Esophagus muscularis mucosa (tissue), 4 donors: ENCODE results near the gene FGR. TPM values are rescaled to one million over a fixed set of nuclear protein-coding genes. Genes with fewer than 3 reads are reported as not detected.

ENCODE experiments used
- DNase-seq: peaks from one replicate; pipeline ENCODE4 v3.0.0-alpha.2; 2017; ENCODE audit errors: extremely low spot score
- H3K27ac ChIP-seq, 4 donors: fragments of 200-600 bp; sonication (generic); replicated peaks in 1 of 4; 1 replicate in 3 of 4; 2 replicates in 1 of 4; pipeline ENCODE4 v1.5.1; 2016 to 2019; ENCODE audit warnings: mild to moderate bottlenecking in 1 of 4
- H3K27me3 ChIP-seq, 4 donors: fragments of 200-600 bp; sonication (generic); one replicate each; pipeline versions ENCODE4 v1.5.1 to v1.6.0; 2016 to 2019
- H3K36me3 ChIP-seq, 4 donors: fragments of 200-600 bp; sonication (generic); one replicate each; pipeline ENCODE4 v1.5.1; 2016 to 2019
- H3K4me1 ChIP-seq, 4 donors: fragments of 200-600 bp; sonication (generic); one replicate each; pipeline ENCODE4 v1.5.1; 2016 to 2019
- H3K4me3 ChIP-seq, 4 donors: fragments of 200-600 bp; sonication (generic); 1 replicate in 2 of 4; 2 replicates in 2 of 4; pipeline ENCODE4 v1.5.1; 2016 to 2019; ENCODE audit warnings: mild to moderate bottlenecking in 4 of 4, moderate library complexity in 1 of 4
- H3K9me3 ChIP-seq, 4 donors: fragments of 200-600 bp; sonication (generic); 1 replicate in 3 of 4; 2 replicates in 1 of 4; pipeline ENCODE4 v1.5.1; 2016 to 2019
- EP300 ChIP-seq: sonication (generic); formaldehyde crosslinking; IDR thresholded peaks from one replicate; pipeline ENCODE4 v1.6.1; 2017; ENCODE audit warnings: antibody characterized with exemption
- POLR2A ChIP-seq: fragments of 450-650 bp; IDR thresholded peaks from one replicate; pipeline ENCODE4 v1.6.1; 2017; ENCODE audit warnings: antibody characterized with exemption, moderate library complexity, mild to moderate bottlenecking, low read depth
- POLR2AphosphoS5 ChIP-seq, 2 donors: sonication (generic); formaldehyde crosslinking; IDR thresholded peaks; one replicate each; pipeline ENCODE4 v1.6.1; 2017; ENCODE audit warnings: antibody characterized with exemption in 2 of 2
- WGBS: methylation state at CpG from one replicate; pipeline ENCODE4 v1.1.5; 2018; 5-methylcytosine and 5-hydroxymethylcytosine counted together
- intact Hi-C: fragments of 100-400 bp; cut with DNase I; formaldehyde crosslinking; loops from one replicate; pipeline ENCODE4 v1.15.1; 2023
- total RNA-seq, 4 donors: library from RNA; depleted of rRNA; stranded (reverse); fragments of >200 nt; gene quantifications; one replicate each; pipeline versions ENCODE4 v1.1.0 to v1.2.1, GENCODE V29; 2016
- TF ChIP-seq, protein P1 (sequence below), 3 experiments: fragments of 200-600 bp in 2 of 3; fragments of 450-650 bp in 1 of 3; sonication (generic) in 2 of 3; IDR thresholded peaks; one replicate each; pipeline ENCODE4 v1.5.1; 2017 to 2019; ENCODE audit warnings: antibody characterized with exemption in 3 of 3, mild to moderate bottlenecking in 2 of 3, moderate library complexity in 1 of 3

Gene FGR
- total RNA-seq, 4 donors from 2014 or later = 12.0 to 32.1 (median 12.6) TPM

DNA sequence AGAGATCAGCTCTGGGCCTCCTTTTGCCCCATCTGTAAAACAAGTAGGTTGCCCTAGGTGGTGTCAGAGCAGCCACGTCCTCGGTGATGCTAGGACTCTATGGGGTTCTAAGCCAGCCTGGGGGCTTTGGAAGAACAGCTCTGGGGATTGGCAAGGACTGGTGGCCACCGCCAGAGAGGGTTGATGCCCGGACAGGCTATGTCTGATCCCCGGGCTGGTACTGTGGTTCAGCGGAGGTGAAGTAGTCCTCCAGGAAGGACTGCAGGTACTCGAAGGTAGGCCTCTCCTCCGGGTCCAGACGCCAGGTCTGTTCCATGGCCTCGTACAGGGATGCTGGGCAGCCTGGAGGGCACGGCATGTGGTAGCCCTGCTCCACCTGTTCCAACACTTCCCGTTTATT lies 22.3 kb downstream of the FGR start:
- WGBS = 86% methylated on average over 2 of the region's 12 CpGs
- TF ChIP-seq, protein P1, sequence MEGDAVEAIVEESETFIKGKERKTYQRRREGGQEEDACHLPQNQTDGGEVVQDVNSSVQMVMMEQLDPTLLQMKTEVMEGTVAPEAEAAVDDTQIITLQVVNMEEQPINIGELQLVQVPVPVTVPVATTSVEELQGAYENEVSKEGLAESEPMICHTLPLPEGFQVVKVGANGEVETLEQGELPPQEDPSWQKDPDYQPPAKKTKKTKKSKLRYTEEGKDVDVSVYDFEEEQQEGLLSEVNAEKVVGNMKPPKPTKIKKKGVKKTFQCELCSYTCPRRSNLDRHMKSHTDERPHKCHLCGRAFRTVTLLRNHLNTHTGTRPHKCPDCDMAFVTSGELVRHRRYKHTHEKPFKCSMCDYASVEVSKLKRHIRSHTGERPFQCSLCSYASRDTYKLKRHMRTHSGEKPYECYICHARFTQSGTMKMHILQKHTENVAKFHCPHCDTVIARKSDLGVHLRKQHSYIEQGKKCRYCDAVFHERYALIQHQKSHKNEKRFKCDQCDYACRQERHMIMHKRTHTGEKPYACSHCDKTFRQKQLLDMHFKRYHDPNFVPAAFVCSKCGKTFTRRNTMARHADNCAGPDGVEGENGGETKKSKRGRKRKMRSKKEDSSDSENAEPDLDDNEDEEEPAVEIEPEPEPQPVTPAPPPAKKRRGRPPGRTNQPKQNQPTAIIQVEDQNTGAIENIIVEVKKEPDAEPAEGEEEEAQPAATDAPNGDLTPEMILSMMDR (IDR thresholded peaks at IDR 0.05) = no peak
- no peak for TF ChIP-seq EP300
- TF ChIP-seq POLR2AphosphoS5 (IDR thresholded peaks at IDR 0.05) = no peak
- TF ChIP-seq POLR2A = no peak
- Histone ChIP-seq H3K9me3 (no peaks in the 10 kb centered on the region), H3K4me1 (peaks cover 12 to 20% (median 18%) of the 10 kb centered on the region in 4 donors), H3K27ac (no peak overlapping the region), H3K36me3 (no peaks in the 10 kb centered on the region), H3K27me3 (peaks cover 0 to 20% (median 0%) of the 10 kb centered on the region in 4 donors), H3K4me3 (no peak overlapping the region)
- DNase-seq = no peak
- intact Hi-C loops = loop anchor here (10.0 kb wide), 1 partner anchor 288 kb away; the partner anchor contains the start of gene TMEM222

DNA sequence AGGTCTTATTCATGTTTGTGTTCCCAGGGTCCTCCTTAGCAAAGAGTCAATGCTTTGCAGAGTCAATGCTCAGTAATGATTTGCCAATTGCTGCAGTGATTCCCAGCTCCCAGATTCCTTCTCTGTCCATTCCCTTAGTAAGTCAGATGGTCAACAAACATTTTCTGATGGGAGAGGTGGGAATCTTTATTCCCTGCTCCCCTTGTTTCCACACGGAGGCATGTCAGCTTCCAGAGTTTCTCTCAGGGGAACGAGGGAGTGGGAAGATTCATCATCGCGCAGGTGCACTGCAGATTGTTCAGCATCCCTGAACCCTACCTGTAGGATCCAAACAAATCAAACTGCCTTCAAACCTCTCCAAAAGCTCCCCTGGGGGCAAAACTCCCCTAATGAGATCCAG lies 23.5 kb downstream of the FGR start:
- Histone ChIP-seq H3K27me3 (peaks cover 0 to 20% (median 0%) of the 10 kb centered on the region in 4 donors), H3K36me3 (no peaks in the 10 kb centered on the region), H3K9me3 (no peaks in the 10 kb centered on the region), H3K4me3 (no peak overlapping the region), H3K27ac (no peak overlapping the region), H3K4me1 (peaks cover 12 to 29% (median 23%) of the 10 kb centered on the region in 4 donors)
- intact Hi-C loops = loop anchor here (10.0 kb wide), 1 partner anchor 287 kb away; the partner anchor contains the start of gene TMEM222
- 82% methylated on average over 4 of the region's 4 CpGs for WGBS
- DNase-seq = no peak
- TF ChIP-seq EP300 (no peak), POLR2A (no peak), POLR2AphosphoS5 (IDR thresholded peaks at IDR 0.05) (no peak)
- TF ChIP-seq, protein P1 (IDR thresholded peaks at IDR 0.05) = no peak

DNA sequence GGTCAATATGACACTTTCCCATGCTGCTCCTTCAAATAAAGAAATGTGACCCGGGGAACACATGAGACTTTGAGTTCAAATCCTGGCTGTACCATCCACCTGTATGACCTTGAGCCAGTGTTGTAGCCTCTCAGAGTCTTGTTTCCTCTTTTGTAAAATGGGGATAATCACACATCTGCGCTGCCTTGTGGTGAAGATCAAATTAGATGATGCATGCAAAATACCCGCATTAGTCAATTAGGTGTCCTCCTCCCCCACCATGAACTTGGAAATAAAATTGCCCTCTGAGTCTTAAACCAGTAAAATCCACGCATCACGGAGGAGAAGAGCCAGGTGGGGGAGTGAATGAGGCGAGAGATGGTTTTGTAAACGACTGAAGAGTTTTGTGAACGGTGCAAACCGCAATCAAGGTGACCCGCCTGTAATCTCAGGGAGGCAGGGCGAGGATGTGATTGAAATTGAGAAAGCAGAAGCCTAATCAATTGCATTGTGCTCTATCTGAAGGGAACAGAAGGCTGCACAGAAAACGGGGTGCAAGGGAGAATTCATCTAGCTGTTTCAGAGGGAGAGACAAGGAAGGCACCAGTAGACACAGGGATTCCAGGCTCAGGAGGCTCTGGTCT lies 25.3 kb downstream of the FGR start:
- intact Hi-C loops = loop anchor here (5.0 to 10.0 kb wide), 3 partner anchors 207 to 307 kb away; partner anchors contain the start of gene TMEM222
- Histone ChIP-seq H3K4me3 (no peak overlapping the region), H3K27ac (no peak overlapping the region), H3K36me3 (no peaks in the 10 kb centered on the region), H3K27me3 (peaks cover 0 to 18% (median 0%) of the 10 kb centered on the region in 4 donors), H3K9me3 (no peaks in the 10 kb centered on the region), H3K4me1 (peaks cover 16 to 37% (median 27%) of the 10 kb centered on the region in 4 donors)
- 84% methylated on average over 12 of the region's 12 CpGs for WGBS
- no peak for DNase-seq
- TF ChIP-seq, protein P1 (IDR thresholded peaks at IDR 0.05) = no peak
- TF ChIP-seq POLR2AphosphoS5 (IDR thresholded peaks at IDR 0.05) = no peak
- no peak for TF ChIP-seq EP300
- no peak for TF ChIP-seq POLR2A

DNA sequence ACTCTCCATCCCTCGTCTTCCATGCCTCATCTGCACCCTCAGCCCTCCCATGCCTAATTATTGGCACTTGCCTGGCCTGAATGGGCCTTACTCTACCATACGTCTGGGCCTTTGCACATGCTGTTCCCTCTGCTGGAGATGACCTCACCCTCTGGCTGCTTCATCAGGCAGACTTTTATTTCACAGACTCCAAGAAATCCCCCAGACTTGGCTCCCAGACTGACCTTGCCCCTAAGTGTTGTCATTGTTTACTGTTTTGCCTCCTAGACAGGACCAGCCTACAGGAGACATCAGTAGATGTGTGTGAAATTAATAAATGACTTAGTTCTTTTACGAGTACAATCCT lies 25.8 kb downstream of the FGR start:
- Histone ChIP-seq H3K9me3 (no peaks in the 10 kb centered on the region), H3K4me3 (no peak overlapping the region), H3K36me3 (no peaks in the 10 kb centered on the region), H3K27ac (no peak overlapping the region), H3K27me3 (peaks cover 0 to 12% (median 0%) of the 10 kb centered on the region in 4 donors), H3K4me1 (peaks cover 16 to 38% (median 28%) of the 10 kb centered on the region in 4 donors)
- intact Hi-C loops = loop anchor here (5.0 kb wide), 2 partner anchors 207 to 307 kb away; no protein-coding TSS in a partner anchor
- WGBS = 55% methylated on average over 3 of the region's 3 CpGs
- TF ChIP-seq, protein P1 (IDR thresholded peaks at IDR 0.05) = no peak
- no peak for TF ChIP-seq EP300
- TF ChIP-seq POLR2A = no peak
- no peak for TF ChIP-seq POLR2AphosphoS5 (IDR thresholded peaks at IDR 0.05)
- DNase-seq = no peak
